GM21529 (cell line): ENCODE measurements around the gene C8G.

Experiments used
- ATAC-seq: cut with Tn5 transposase; IDR thresholded peaks from one replicate; pipeline ENCODE4 v1.9.1; 2021; ENCODE audit not compliant: unreplicated experiment

Gene C8G

GRCh38 chr9:136964833-136965422, 19.9 kb downstream of the C8G start:
- no peak for ATAC-seq

DNA sequence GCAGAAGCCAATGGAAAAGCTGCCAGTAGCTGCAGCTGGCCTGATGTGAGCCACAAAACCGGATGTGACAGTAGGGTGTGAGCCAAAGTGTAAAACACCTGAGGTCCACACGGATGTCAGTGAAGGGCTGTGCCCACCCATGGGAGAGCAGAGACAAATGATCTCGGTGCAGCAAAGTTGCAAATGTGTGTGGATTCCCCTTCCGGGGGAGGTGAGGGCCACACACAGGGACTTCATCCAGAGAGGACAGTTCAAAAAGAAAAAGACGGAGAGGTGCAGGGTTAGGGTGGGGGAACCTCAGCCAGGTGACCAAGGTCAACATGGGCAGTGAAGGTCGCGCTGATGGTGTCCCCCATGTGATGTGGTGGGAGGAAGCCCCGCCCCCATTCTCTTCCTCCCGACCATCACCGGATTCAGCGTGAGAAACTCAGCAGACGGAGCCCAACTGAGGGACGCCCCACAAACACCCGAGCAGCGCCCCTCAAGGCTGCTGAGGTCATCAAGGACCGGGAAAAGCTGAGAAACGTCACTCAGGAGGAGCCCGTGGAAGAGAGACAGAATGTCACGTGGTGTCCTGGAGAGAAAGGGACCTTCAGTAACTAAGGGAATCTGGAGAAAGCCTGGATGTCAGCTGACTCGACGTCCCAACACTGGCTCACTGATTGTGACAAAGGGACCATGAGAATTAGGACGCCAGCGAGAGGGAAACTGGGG, 20.9 kb downstream of the C8G start:
- ATAC-seq: no peak

DNA sequence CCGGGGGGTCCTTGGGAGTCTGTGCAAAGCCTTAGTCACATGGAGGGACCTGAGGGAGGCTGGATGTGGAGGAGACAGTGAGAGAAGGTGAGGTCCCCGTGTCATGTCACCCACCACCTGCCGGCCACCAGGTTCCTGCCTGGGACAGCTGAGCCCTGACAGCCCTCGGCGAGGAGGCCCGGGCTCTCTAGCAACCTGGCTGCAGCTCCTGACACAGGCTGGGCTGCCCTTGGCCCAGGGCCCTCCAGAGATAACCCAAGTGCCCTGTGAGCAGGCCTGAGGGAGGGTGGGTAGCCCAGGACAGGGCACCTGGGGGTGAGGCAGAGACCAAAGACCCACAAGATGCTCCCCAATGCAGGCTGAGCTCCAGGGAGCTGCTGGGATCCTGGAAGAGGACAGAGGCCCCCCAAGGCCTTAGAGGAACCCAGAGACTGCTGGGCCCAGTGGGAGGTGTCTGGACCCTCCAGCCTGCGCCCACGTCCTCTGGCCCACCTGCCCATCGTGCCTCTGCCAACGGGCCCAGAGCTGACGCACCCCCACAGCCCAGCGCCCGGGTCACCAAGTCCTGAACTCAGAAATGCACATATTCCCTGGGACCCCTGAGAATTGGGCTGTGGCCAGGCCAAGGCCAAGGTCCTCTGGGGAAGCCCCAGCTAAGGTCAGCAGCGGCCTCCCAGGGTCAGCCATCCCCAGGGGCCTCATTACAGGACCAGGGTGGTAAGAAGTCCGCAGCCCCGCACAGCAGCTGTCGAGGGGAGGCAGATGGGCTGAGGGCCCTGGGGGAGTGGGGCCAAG, 23.5 kb downstream of the C8G start:
- ATAC-seq: no peak

GRCh38 chr9:136969150-136969549, 24.1 kb downstream of the C8G start:
- ATAC-seq: no peak

DNA sequence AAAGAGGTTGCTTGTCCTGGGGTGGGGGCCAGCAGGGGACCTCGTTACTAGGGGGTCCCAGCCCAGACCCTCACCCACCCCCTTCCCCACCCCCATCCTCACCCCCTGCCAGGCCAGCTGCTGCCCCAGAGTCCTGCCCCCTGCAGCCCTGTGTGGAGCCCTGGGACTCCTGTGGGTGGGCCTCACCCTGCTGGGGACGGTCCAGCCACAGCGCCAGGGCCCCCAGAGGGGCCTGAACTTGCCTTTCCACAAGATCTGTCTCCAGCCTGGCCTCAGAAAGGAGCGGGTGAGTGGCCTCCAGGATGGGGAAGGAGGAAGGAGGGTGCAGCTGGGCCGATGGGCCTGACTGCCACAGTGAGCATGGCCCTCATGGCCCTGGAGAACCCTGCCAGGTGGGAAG, 24.7 kb downstream of the C8G start:
- ATAC-seq: no peak

- ATAC-seq: no peak
Observed at GRCh38 chr9:136970361-136970760, 25.3 kb downstream of the C8G start.

- ATAC-seq: no peak
Observed at GRCh38 chr9:136971746-136972145, 26.7 kb downstream of the C8G start.

DNA sequence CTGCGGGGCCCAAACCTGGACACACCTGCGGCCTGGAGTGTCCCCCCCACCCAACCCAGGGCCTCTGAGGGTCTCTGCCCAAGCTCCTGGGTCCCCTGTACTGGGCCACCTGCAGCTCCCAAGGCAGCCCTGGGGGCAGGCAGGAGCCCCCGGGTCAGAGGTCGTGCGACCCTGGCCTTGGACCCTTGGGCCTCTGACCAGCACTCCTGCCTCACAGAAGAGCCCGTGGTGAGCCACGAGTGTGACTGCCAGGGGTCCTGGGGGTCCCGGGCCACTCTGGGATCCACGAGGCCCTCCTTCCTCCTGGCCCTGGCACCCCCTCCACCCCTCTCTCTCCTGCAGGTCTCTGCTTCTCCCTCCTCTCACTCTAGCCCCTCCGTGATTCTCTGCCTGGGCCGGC, 27.3 kb downstream of the C8G start:
- no peak for ATAC-seq

DNA sequence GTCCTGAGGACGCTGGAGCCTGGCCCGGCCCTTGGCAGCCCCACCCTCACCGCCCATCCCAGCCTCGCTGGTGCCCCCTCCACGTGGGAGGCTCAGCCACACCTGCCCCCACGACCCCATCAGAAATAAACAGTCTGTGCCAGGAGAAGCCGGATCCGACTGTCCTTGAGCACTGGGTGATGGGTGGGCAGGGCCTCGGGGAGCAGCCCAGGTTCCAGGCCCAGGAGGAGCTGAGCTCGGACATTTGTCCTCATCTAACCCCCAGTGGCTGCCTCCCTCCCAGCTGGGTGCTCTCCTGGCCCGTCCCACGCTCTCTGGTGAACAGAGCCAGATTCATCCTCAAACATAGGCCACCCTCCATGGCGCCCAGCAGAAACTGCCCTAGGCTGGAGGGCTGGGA, 27.7 kb downstream of the C8G start:
- ATAC-seq: no peak

DNA sequence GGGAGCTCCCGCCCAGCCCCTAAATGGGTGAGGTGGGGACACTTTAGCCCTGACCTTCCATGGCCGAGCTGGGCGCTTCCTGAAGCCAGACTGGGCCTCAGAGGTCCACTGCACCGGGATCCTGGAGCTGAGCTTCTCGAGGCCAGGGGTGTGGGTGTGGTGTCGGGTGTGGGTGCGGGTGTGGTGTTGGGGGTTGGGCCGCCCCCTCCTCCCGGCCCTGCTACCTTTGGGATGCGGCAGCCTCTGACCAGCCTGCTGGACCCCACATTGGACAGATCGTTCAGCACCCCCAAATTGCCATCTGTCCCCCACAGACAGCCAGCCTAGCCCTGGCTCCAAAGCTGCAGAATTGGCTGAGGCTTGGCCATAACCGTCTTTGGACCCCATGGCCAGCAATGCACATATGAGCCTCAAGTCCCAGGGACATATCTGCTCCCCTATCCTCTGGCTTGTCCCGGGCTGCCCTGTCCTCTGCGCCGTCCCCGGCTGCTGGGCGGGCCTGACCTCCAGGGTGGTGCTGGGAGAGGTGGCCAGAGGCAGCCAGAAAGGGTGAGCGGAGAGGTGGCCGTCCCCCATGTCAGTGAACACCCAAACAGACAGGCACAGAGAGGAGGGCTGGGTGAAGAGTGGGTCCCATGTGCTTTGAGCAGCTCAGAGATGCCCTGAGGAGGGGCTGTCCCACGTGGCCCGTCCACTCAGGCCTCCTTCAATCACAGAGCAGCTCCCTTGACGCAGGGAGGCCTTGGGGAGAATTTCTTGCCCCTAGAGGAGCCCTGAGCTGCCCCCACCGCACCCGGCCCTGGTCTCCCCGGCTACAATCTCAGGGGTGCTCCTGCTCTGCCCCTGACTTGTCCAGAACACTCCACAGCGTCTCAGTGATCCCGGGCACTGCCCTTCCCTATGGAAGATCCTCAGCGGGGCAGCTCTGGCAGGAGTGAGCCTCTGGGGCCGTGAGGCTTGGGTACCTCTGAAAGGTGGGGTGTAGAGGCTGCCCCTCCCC, 28.9 kb downstream of the C8G start:
- ATAC-seq: no peak

DNA sequence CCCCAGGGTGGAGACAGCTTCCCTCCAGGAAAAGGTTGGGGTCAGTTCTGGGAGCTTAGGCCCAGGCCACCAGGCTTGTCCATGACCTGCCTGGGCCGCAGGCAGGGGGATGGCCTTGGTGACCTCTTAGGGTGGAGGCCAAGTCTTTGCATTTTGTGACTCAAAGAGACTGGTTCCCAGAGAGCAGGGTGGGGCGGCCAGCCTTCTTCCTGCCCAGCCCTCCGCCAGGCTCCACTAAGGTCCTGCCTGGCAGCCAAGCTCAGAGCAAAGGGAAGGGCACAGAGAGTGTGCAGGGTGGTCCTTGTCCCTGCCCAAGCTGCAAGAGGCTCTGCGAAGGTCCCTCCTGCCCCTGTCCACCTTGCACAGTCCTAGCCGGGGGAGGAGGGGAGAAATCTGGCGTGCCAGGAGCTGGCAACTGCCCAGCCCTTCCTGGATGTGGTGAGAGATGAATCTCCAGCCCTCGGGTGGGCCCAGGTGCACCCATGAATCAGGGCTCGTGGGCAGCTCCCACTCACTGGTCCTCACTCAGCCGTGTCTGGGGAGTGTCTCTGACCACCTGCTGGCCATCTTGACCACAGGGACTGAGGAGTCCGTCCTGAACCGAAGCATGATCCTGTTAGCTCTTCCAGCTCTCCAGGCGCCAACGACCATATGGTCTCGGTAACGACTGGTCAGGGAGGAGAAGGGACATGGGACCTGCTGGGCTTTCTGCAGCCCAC, 29.9 kb downstream of the C8G start:
- no peak for ATAC-seq

- ATAC-seq: no peak
Observed at GRCh38 chr9:136975644-136976043, 30.6 kb downstream of the C8G start.

GRCh38 chr9:136977223-136977622, 32.2 kb downstream of the C8G start, which contains the start of gene PTGDS:
Gene PTGDS (plus strand): TSS chr9:136977504. CDS start chr9:136977579, 75 bp downstream.
- ATAC-seq: no peak

GRCh38 chr9:136977649-136978072, 32.6 kb downstream of the C8G start:
- no peak for ATAC-seq

DNA sequence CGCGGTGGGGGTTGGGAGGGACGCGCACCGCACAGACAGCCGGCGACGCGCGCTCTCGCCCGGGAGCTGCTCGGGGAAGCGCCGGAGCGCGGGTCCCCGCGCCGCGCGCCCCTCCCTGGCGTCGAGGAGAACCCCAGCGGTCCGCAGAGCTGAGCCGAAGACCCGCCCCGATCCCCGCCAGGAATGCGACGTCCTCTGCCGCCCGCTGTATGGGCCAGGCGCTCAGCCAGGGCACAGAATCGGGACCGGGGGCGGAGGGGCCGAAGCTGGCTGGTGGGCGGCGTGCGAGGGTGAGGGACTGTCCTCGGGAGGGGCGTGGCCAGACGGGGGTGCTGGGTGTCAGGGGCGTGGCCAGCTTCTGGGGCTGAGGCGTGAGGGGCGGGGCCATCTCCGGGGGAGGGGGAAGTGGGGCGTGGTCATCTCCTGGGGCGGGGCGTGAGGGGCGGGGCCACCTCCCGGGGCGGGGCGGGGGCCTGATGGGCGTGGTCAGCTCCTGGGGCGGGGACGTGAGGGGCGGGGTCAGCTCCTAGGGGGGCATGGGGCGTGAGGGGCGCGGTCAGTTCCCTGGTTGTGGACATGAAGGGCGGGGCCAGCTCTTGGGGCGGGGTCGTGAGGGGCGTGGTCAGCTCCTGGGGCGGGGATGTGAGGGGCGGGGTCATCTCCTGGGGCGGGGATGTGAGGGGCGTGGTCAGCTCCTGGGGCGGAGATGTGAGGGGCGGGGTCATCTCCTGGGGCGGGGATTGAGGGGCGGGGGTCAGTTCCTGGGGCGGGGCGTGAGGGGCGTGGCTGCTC, 33.2 kb downstream of the C8G start:
- ATAC-seq: no peak

- ATAC-seq: no peak
Observed at GRCh38 chr9:136978865-136979544, 34.0 kb downstream of the C8G start.

DNA sequence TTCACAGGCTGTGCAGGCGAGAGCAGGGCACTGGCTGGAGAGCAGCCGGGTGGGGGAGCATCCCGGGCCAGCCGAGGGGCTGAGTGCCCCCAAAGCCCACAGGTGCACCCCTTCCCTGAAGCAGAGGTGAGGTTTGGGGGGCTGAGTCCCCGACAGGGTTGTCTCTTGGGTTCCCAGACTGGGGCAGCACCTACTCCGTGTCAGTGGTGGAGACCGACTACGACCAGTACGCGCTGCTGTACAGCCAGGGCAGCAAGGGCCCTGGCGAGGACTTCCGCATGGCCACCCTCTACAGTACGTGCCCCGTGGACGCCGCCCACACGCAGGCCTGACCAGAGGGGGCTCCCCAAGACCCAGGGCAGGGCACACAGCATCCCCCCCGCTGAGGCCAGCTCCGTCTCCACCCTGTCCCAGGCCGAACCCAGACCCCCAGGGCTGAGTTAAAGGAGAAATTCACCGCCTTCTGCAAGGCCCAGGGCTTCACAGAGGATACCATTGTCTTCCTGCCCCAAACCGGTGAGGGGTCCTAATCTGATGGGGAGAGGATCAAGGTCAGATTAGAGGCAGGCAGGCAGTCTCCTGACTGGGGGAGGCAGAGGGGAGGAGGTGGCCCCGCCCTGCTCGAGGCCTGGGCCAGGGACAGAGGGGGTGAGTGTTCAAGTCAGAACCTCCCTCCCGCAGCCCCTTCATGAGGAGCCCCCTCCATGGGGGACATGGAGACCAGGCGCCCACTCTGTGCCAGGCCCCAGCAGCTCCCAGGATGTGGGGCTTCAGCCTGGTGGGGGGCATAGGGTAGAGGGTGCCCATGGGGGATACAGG, 34.9 kb downstream of the C8G start:
- ATAC-seq: no peak
